Sigmoid colon (tissue), 7 donors: Measurements from ENCODE around the gene SCO2. TPM values are rescaled to one million over a fixed set of nuclear protein-coding genes. Genes with fewer than 3 reads are reported as not detected.

Experiments used
- DNase-seq: peaks from one replicate; pipeline ENCODE4 v3.0.0-alpha.2; 2019
- H3K27ac ChIP-seq, 4 donors: fragments of 200-600 bp; sonication (generic); one replicate each; pipeline ENCODE4 v1.5.1; 2016 to 2019; ENCODE audit warnings: mild to moderate bottlenecking in 1 of 4
- H3K27me3 ChIP-seq, 3 donors: fragments of 200-600 bp; sonication (generic); one replicate each; pipeline ENCODE4 v1.5.1; 2019; ENCODE audit warnings: mild to moderate bottlenecking in 1 of 3
- H3K36me3 ChIP-seq, 4 donors: fragments of 200-600 bp; sonication (generic); one replicate each; pipeline ENCODE4 v1.5.1; 2016 to 2019
- H3K4me1 ChIP-seq, 4 donors: fragments of 200-600 bp; sonication (generic); one replicate each; pipeline ENCODE4 v1.5.1; 2017 to 2019
- H3K4me3 ChIP-seq, 4 donors: fragments of 200-600 bp; sonication (generic); one replicate each; pipeline ENCODE4 v1.5.1; 2017 to 2019; ENCODE audit warnings: mild to moderate bottlenecking in 2 of 4, moderate library complexity in 1 of 4
- H3K9me3 ChIP-seq, 4 donors: fragments of 200-600 bp in 3 of 4; sonication (generic) in 3 of 4; one replicate each; pipeline versions ENCODE4 v1.5.1 to v1.6.1; 2013 to 2019
- CTCF ChIP-seq, 4 experiments: fragments of 450-650 bp in 3 of 4; fragments of 200-600 bp in 1 of 4; IDR thresholded peaks; one replicate each; pipeline ENCODE4 v1.5.1; 2016 to 2019; ENCODE audit warnings: antibody characterized with exemption in 4 of 4, mild to moderate bottlenecking in 3 of 4, moderate library complexity in 2 of 4
- EP300 ChIP-seq, 4 donors: sonication (generic); formaldehyde crosslinking; IDR thresholded peaks; one replicate each; pipeline ENCODE4 v1.6.1; 2017; ENCODE audit warnings: antibody characterized with exemption in 4 of 4
- POLR2A ChIP-seq, 2 donors: fragments of 450-650 bp; IDR thresholded peaks; one replicate each; pipeline ENCODE4 v1.6.1; 2016; ENCODE audit warnings: antibody characterized with exemption in 2 of 2, mild to moderate bottlenecking in 2 of 2, moderate library complexity in 2 of 2
- POLR2AphosphoS5 ChIP-seq, 4 donors: sonication (generic); formaldehyde crosslinking; IDR thresholded peaks; one replicate each; pipeline ENCODE4 v1.6.1; 2017; ENCODE audit warnings: antibody characterized with exemption in 4 of 4
- WGBS, 2 donors: extraction: QIAGEN DNeasy Blood & Tissue Kit; methylation state at CpG; one replicate each; pipeline ENCODE4 v1.1.7; 2013; 5-methylcytosine and 5-hydroxymethylcytosine counted together
- intact Hi-C: fragments of 100-400 bp; cut with DNase I; formaldehyde crosslinking; loops from one replicate; pipeline ENCODE4 v1.15.1; 2023
- polyA plus RNA-seq, 3 donors: library from polyadenylated mRNA; stranded (reverse); fragments of 200-250 nt; gene quantifications; one replicate each; pipeline ENCODE4 v1.2.3, GENCODE V29; 2013
- total RNA-seq, 4 donors: library from RNA; depleted of rRNA; stranded (reverse); fragments of >200 nt; gene quantifications; one replicate each; pipeline ENCODE4 v1.1.0, GENCODE V29; 2016
- donor health status: healthy with polysubstance abuse.
- donor health status: Bipolar disorder and iron deficiency.
- donor health status: healthy.

Gene SCO2
- total and polyA plus RNA-seq, 7 donors, result 1.3 to 5.4 (median 2.8) TPM; not detected in 1

GRCh38 chr22:50503475-50504145 is 21.8 kb downstream of the SCO2 start:
- Histone ChIP-seq H3K27ac (no peak overlapping the region), H3K9me3 (no peaks in the 10 kb centered on the region), H3K4me1 (peaks cover 0 to 25% (median 16%) of the 10 kb centered on the region in 4 donors), H3K36me3 (peaks cover 20 to 36% (median 29%) of the 10 kb centered on the region in 4 donors), H3K27me3 (no peaks in the 10 kb centered on the region), H3K4me3 (no peak overlapping the region)
- peak; percentile 69 for DNase-seq
- TF ChIP-seq POLR2AphosphoS5 (IDR thresholded peaks at IDR 0.05), result no peak
- TF ChIP-seq EP300 (IDR thresholded peaks at IDR 0.05), result no peak
- no peak for TF ChIP-seq CTCF (IDR thresholded peaks at IDR 0.05)
- TF ChIP-seq POLR2A (IDR thresholded peaks at IDR 0.05), result no peak
- WGBS, 2 donors, result 81 to 93% methylated on average over 25 to 26 of the region's 26 CpGs
- intact Hi-C loops, result no loop called here

- H3K27ac ChIP-seq, result no peak overlapping the region
- 87 to 91% methylated on average over 24 of the region's 24 CpGs for WGBS, 2 donors
- H3K4me1 ChIP-seq, result peaks cover 0 to 27% (median 13%) of the 10 kb centered on the region in 4 donors
- DNase-seq, result no peak
- H3K9me3 ChIP-seq, result no peaks in the 10 kb centered on the region
- H3K27me3 ChIP-seq, result no peaks in the 10 kb centered on the region
- no peak overlapping the region for H3K4me3 ChIP-seq
- TF ChIP-seq EP300 (IDR thresholded peaks at IDR 0.05) (no peak), CTCF (IDR thresholded peaks at IDR 0.05) (no peak), POLR2AphosphoS5 (IDR thresholded peaks at IDR 0.05) (no peak), POLR2A (IDR thresholded peaks at IDR 0.05) (no peak)
- intact Hi-C loops, result no loop called here
- H3K36me3 ChIP-seq, result peaks cover 20 to 36% (median 29%) of the 10 kb centered on the region in 4 donors
Measured at GRCh38 chr22:50502628-50503474, 22.5 kb downstream of the SCO2 start.

- TF ChIP-seq CTCF (IDR thresholded peaks at IDR 0.05), result no peak
- no peak for TF ChIP-seq POLR2AphosphoS5 (IDR thresholded peaks at IDR 0.05)
- TF ChIP-seq EP300 (IDR thresholded peaks at IDR 0.05), result no peak
- TF ChIP-seq POLR2A (IDR thresholded peaks at IDR 0.05), result no peak
- no peaks in the 10 kb centered on the region for H3K9me3 ChIP-seq
- H3K4me3 ChIP-seq, result no peak overlapping the region
- intact Hi-C loops, result no loop called here
- DNase-seq, result no peak
- H3K27ac ChIP-seq, result no peak overlapping the region
- H3K36me3 ChIP-seq, result peaks cover 20 to 36% (median 29%) of the 10 kb centered on the region in 4 donors
- H3K4me1 ChIP-seq, result peaks cover 0 to 26% (median 12%) of the 10 kb centered on the region in 4 donors
- 87 to 89% methylated on average over 6 of the region's 6 CpGs for WGBS, 2 donors
- H3K27me3 ChIP-seq, result no peaks in the 10 kb centered on the region
Measured at GRCh38 chr22:50502096-50502495, 23.3 kb downstream of the SCO2 start.

GRCh38 chr22:50500452-50500851 is 24.9 kb downstream of the SCO2 start:
- no peak overlapping the region for H3K27ac ChIP-seq
- no peak for DNase-seq
- intact Hi-C loops, result no loop called here
- no peaks in the 10 kb centered on the region for H3K9me3 ChIP-seq
- no peak overlapping the region for H3K4me3 ChIP-seq
- WGBS, 2 donors, result 84 to 89% methylated on average over 12 of the region's 12 CpGs
- peaks cover 0 to 10% (median 0%) of the 10 kb centered on the region in 4 donors for H3K4me1 ChIP-seq
- no peak for TF ChIP-seq CTCF (IDR thresholded peaks at IDR 0.05)
- no peak for TF ChIP-seq POLR2A (IDR thresholded peaks at IDR 0.05)
- TF ChIP-seq EP300 (IDR thresholded peaks at IDR 0.05), result no peak
- TF ChIP-seq POLR2AphosphoS5 (IDR thresholded peaks at IDR 0.05), result no peak
- peaks cover 15 to 28% (median 24%) of the 10 kb centered on the region in 4 donors for H3K36me3 ChIP-seq
- no peaks in the 10 kb centered on the region for H3K27me3 ChIP-seq
